HG03378 (cell line): ENCODE results near the gene HERPUD2.
A peak's percentile ranks its signal among the peaks of the same experiment; 100 is the strongest.
"Not testable (repeated sequence)": the region's sequence is repeated elsewhere in the genome, so short reads cannot be mapped to it uniquely, and the experiment has no call there.

Experiments used
- ATAC-seq: cut with Tn5 transposase; IDR thresholded peaks from one replicate; pipeline ENCODE4 v1.9.1; 2021; ENCODE audit warnings: mild to moderate bottlenecking, moderate library complexity; ENCODE audit not compliant: unreplicated experiment

Gene HERPUD2

DNA sequence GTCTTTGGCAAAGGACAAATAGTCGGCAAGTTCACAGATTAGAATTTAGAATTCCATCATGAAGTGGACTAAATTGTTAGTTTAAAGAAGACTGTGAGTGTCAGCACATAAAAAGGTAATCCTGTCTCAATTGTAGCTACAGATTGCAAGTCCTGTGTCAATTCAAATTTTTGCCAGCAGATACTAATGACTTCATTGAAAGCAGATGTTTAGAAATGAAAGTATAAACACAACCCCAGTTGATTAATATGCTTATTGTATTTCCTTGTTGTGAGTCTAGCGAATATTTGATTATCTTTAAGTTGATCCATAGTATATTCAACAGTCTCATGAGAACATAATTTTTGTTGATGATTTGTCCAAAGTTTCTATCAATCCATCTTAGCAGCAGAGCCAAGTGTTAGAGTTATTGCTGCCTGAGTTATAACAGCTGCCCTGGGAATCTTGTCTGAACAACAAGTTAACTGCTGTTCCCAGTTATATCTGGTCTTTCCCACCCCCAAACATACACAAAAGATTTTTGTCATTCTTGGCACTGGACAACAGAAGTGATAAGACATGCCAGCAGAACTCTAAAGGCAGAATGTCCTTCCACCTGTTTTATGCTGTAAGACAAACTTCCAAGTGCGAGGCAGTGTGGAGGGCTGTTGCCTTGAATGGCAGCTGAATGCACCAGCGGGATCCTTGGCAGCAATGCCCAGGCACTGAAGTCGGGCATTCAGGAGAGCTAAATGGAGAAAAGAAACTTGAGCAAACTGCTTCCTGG lies 21.3 kb upstream of the HERPUD2 start:
- no peak for ATAC-seq

GRCh38 chr7:35714862-35715261 lies 19.9 kb upstream of the HERPUD2 start:
- ATAC-seq: no peak

GRCh38 chr7:35714407-35714806 lies 19.5 kb upstream of the HERPUD2 start:
- no peak for ATAC-seq

- no peak for ATAC-seq
These were observed 17.8 kb upstream of the HERPUD2 start for GRCh38 chr7:35712563-35713226.

DNA sequence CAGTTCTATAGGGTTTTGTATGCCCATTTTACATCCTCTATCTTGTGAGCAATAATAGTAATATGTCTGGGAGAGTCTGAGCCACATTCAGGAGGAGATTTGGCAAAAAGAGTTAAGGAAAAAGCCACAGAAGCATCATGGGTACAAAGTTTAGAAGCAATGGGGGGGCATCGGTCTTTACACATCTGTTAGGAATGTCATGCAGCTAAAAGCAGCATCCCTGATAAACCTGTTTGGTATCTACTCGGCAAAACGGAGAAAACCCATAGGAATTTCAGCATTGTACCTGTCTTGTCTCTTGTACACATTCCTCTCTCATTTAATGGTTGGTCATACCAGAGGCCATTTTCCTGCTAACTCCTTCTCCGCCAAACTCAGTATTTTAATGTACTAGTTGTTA lies 12.5 kb upstream of the HERPUD2 start:
- no peak for ATAC-seq

GRCh38 chr7:35705932-35706461 lies 11.1 kb upstream of the HERPUD2 start:
- no peak for ATAC-seq

DNA sequence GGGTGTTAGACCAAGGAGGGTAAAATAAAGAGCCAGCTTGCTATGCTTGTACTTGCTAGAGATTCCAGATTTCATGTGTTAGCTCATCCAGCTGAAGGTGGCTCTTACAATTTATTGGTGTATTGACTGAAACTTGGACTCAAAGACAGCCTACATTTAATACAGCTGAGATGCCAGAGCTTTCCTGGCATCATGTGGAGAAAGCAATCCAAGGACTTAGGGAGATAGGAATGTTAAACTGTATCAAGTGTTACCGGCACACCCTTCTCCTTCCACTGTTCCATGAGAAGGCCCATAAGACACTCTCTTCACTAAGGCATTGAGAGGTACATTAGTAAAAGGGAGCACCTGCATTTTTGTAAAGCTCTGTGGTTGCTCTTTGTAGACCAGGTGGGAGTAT lies 9.3 kb upstream of the HERPUD2 start:
- no peak for ATAC-seq

- ATAC-seq: no peak
These were observed 7.6 kb upstream of the HERPUD2 start for GRCh38 chr7:35702541-35702940.

- peak; percentile 62 for ATAC-seq
These were observed 6.5 kb upstream of the HERPUD2 start for GRCh38 chr7:35701287-35701900.

DNA sequence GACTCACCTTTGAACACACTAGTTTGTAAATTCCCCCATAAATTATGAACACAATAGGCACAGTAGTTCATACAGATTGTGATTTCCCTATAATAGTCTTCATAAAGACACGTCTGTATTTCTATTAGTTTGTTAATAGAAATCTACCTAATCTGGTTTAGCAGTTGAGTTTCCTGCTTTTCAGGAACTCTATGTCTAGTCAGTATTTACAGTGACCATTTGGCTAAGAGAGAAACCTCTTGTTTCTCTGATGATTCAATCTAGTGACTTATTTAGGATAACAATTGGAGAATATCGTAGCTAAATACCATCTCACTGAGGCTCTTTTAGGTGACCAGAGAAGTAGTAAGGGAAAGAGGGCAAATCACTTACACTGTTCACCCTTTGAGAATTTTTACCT lies 5.9 kb upstream of the HERPUD2 start:
- no peak for ATAC-seq

DNA sequence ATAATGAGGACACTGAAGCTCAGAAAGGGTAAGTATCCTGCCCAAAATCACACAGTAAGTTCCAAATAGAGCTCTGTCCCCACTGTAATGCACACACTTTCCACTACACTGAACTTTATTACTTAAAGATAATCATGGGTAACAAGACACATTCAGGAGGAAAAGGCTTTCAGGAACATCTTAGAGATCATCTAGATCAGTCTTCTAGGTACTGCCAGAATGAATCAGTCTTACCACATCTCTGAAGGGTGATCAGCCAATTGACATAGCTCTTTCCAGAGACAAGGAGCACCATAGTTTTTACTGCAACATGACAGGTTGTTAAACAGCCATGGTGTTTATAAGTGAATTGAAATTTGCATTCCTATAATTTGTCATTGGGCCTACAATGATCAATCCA lies 5.4 kb upstream of the HERPUD2 start:
- ATAC-seq: no peak

DNA sequence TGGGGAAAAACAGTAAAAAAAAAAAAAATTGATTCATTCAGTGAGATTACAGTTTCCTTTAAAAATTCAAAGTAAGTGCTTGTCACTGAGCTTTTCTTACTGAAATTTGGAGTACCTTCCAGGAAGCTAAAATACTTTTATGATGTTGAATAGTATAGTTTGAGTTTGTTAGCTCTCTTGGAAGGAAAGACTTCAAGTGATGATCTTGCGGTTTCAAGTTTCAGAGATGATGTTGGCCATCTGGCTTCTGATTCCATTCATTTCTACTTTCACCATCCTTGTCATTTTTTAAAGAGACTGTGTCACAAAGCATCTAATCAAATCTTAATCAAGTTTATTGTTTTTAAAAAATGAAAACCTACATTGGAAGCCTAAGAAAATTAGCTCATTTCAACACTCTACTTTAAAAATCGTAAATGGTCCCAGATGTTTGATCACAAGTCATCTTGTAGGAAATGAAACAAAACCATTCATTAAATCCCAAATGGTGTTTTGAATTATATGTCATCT lies 4.9 kb upstream of the HERPUD2 start:
- no peak for ATAC-seq

DNA sequence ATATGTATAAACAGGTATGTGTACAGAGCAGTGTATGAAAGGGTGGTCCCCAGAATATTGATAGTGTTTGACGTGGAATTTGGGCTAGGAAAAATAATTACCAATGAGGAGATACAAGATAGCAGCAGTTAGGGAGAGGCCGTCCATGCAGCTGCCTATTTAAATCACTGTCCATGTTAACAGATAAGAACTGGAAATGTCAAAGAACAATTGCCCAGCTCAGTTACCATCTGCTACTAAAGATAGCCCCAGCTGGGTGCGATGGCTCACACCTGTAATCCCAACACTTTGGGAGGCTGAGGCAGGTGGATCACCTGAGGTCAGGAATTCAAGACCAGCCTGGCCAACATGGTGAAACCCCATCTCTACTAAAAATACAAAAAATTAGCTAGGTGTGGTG lies 3.4 kb upstream of the HERPUD2 start:
- not testable (repeated sequence) for ATAC-seq

DNA sequence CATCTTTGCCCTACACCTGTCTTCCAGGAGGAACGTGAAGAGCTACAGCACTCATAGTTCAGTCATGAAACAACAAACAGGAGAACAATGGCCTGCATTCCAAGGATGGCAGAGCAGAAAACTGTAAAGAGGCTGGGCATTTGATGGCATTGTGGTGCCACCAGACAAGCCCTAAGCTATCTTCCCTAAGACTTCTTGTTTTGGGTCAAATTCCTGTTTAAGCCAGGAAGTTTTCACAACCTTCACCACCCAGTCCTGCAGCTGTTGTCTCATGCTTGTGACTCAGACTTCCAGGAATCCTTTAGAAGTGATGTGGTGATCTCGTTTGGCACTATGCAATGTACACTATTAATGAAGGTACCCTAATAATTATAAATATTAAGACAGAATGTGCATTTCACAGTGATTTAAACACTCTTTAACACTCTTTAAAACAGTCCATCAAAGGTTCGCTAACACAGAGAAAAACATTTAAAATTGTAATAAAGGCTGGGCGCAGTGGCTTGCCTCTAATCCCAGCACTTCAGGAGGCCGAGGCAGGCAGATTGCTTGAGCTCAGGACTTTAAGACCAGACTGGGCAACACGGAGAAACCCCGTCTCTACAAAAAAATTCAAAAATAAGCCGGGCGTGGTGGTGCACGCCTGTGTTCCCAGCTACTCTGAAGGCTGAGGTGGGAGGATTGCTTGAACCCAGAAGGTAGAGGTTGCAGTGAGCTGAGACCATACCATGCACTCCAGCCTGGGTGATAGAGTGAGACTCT lies 2.7 kb upstream of the HERPUD2 start:
- ATAC-seq: no peak

DNA sequence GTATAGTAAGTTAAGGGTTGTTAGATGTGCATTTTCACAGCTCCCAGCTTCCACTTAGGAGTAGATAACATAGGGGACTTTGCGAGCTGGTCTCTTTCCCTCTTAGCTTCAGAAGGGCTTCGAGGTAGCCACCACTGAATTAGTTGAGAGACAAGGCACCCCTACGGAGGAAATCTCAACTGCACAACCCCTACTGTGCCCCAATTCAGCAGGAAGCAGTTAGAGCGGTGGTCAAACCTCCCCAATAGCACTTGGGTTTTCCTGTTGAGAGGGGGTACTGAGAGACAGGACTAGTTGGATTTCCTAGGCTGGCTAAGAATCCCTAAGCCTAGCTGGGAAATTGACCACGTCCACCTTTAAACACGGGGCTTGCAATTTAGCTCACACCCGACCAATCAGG lies 1.1 kb upstream of the HERPUD2 start:
- no peak for ATAC-seq

DNA sequence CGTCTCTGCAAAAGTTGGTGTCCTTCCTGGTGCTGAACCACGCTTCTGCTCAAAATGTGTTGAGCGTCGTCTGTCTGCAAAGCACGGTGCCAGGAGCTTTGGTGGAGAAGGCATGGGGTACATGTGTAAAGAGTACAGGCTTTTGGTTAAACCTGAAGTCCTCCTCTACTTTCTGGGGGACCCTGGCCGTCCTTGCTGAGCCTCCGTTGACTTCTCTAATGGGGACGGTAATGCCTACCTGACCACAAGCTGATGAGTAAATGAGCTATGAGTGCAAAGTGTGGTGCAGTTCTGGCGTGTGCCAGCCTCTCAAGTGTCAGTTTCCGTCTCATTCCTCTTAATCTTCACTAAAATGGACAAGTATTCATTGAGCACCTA lies 527 bp upstream of the HERPUD2 start:
- ATAC-seq: no peak

GRCh38 chr7:35694161-35694783 lies 663 bp downstream of the HERPUD2 start:
- ATAC-seq: peak; percentile 6

GRCh38 chr7:35691827-35692307 lies 3.1 kb downstream of the HERPUD2 start:
- no peak for ATAC-seq

- ATAC-seq: no peak
These were observed 3.6 kb downstream of the HERPUD2 start for GRCh38 chr7:35691366-35691765.

GRCh38 chr7:35690614-35691013 lies 4.3 kb downstream of the HERPUD2 start:
- ATAC-seq: not testable (repeated sequence)
